Cortex of kidney (tissue), 1 donor: ENCODE measurements around the gene KRTAP12-1.
"Not testable (repeated sequence)": the region's sequence is repeated elsewhere in the genome, so short reads cannot be mapped to it uniquely, and the experiment has no call there.

ENCODE experiments used
- DNase-seq: peaks from one replicate; lab custom pipeline; 2025; lab: John Stamatoyannopoulos, UW

The KRTAP12-1 gene

GRCh38 chr21:44667612-44668011 is 14.4 kb downstream of the KRTAP12-1 start:
- DNase-seq: no peak

- no peak for DNase-seq
Observed at GRCh38 chr21:44666401-44667320, 15.3 kb downstream of the KRTAP12-1 start, which contains the start of gene KRTAP12-2. TSS of gene KRTAP12-2 (minus strand) at chr21:44666927. CDS start at chr21:44666886, 41 bp downstream.

GRCh38 chr21:44664691-44665090 is 17.3 kb downstream of the KRTAP12-1 start:
- DNase-seq: no peak

GRCh38 chr21:44661567-44661966 is 20.4 kb downstream of the KRTAP12-1 start:
- not testable (repeated sequence) for DNase-seq

- DNase-seq: no peak
Observed at GRCh38 chr21:44658913-44659595, 22.9 kb downstream of the KRTAP12-1 start.

GRCh38 chr21:44658541-44658910 is 23.4 kb downstream of the KRTAP12-1 start:
- DNase-seq: no peak

GRCh38 chr21:44657635-44658540 is 24.1 kb downstream of the KRTAP12-1 start, which contains the start of gene KRTAP12-3:
TSS of gene KRTAP12-3 (plus strand) at chr21:44657932. CDS start at chr21:44657980, 48 bp downstream.
- no peak for DNase-seq

GRCh38 chr21:44656868-44657267 is 25.1 kb downstream of the KRTAP12-1 start:
- DNase-seq: no peak

GRCh38 chr21:44654576-44655175 is 27.3 kb downstream of the KRTAP12-1 start, which contains the start of gene KRTAP12-4:
TSS of gene KRTAP12-4 (minus strand) at chr21:44654659. CDS start at chr21:44654614, 45 bp downstream.
- DNase-seq: no peak

GRCh38 chr21:44653656-44654575 is 28.0 kb downstream of the KRTAP12-1 start:
- DNase-seq: no peak

- DNase-seq: no peak
Observed at GRCh38 chr21:44653123-44653522, 28.8 kb downstream of the KRTAP12-1 start.

GRCh38 chr21:44650973-44651675 is 30.8 kb downstream of the KRTAP12-1 start:
- DNase-seq: no peak

- DNase-seq: no peak
Observed at GRCh38 chr21:44650265-44650972, 31.5 kb downstream of the KRTAP12-1 start.

- no peak for DNase-seq
Observed at GRCh38 chr21:44649521-44650100, 32.4 kb downstream of the KRTAP12-1 start.

- DNase-seq: no peak
Observed at GRCh38 chr21:44648557-44649311, 33.2 kb downstream of the KRTAP12-1 start.

GRCh38 chr21:44647222-44647552 is 34.8 kb downstream of the KRTAP12-1 start:
- DNase-seq: no peak

GRCh38 chr21:44646366-44647221 is 35.4 kb downstream of the KRTAP12-1 start, which contains the start of gene KRTAP10-11:
TSS of gene KRTAP10-11 (plus strand) at chr21:44646414. CDS start at chr21:44646459, 45 bp downstream.
- not testable (repeated sequence) for DNase-seq
